KG1 (cell line): Measurements from ENCODE around the gene TPRX1.
"Not testable (repeated sequence)": the region's sequence is repeated elsewhere in the genome, so short reads cannot be mapped to it uniquely, and the experiment has no call there.

ENCODE experiments used
- DNase-seq: peaks from one replicate; lab custom pipeline; 2025; lab: John Stamatoyannopoulos, UW

Gene TPRX1

GRCh38 chr19:47766670-47767069 lies 37.7 kb downstream of the TPRX1 start:
- DNase-seq: no peak

DNA sequence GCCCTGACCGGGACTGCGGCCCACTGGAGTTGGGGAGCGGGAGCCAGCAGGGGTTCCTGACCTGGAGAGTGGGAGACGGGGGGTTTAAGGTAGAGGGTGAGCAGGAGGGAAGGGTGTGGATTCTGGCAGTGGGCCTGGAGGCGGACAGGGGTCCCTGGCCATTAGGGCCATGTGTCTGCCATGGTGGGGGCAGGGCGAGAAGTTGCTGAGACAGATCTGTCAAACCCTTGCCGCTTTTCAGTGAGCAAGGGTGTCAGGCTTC lies 38.1 kb downstream of the TPRX1 start:
- DNase-seq: no peak

GRCh38 chr19:47765523-47766358 lies 38.6 kb downstream of the TPRX1 start:
- DNase-seq: peak; percentile 8

- DNase-seq: not testable (repeated sequence)
Observed at GRCh38 chr19:47764705-47765104, 39.6 kb downstream of the TPRX1 start.

DNA sequence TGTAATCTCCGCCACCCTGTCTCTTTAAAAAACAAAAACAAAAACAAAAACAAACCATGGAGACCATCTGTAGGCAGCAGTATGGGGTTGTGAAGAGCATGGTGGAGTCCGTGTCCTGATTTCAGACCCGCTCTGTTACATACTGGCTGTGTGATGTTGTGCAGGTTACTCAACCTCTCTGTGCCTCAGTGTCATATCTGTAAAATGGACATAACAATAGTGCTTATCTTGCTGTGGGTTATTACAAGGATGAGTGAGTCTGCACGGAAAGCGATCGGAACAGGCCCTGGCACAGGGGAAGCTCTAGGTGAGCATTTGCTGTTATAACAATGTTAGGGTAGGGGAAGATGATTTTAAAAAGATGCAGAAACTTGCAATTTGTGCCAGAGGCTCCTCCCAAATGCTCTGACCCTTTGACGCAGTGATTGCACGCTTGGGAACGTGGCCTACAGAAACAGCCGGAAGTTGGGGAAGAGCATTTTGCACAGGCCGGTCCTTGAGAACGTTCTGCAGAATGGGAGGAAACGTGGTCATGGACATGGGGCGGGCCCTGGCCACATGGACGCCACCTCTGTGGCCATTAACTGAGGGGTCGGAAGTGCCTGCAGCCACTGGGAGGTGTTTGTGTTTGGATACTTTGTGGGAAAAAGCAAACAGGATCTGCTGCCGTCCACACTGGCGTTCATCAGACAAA lies 41.6 kb downstream of the TPRX1 start:
- no peak for DNase-seq

DNA sequence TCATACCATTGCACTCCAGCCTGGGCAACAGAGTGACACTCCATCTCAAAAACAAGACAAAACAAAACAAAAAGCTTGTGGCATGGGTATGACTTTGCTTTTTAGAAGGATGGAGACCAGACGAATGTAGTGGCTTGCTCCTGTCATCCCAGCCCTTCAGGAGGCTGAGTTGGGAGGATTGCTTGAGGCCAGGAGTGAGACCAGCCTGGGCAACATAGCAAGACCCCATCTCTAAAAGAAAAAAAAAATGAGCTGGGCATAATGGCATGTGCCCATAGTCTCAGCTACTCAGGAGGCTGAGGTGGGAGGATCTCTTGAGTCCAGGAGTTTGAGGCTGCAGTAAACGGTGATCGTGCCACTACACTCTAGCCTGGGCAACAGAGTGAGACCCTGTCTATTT lies 42.2 kb downstream of the TPRX1 start:
- DNase-seq: no peak

- no peak for DNase-seq
Observed at GRCh38 chr19:47761566-47761965, 42.8 kb downstream of the TPRX1 start.

- no peak for DNase-seq
Observed at GRCh38 chr19:47760632-47760999, 43.7 kb downstream of the TPRX1 start.

DNA sequence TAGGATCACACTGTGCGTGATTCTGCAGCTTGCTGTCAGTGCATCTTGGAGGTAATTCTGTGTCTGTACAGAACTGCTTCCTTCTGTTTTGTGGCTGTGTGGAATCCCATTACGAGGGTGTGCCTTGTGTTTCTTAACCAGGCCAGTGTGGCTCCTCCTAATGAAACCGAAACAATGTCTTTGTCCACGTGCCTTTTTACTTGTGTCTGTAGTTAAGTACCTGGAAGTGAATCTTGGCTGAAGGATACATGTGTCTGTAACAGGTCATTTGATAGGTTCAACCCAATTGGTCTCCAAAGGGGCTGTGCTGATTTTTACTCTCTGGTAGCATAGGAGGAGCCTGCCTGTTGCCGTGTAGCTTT lies 45.9 kb downstream of the TPRX1 start:
- DNase-seq: no peak

DNA sequence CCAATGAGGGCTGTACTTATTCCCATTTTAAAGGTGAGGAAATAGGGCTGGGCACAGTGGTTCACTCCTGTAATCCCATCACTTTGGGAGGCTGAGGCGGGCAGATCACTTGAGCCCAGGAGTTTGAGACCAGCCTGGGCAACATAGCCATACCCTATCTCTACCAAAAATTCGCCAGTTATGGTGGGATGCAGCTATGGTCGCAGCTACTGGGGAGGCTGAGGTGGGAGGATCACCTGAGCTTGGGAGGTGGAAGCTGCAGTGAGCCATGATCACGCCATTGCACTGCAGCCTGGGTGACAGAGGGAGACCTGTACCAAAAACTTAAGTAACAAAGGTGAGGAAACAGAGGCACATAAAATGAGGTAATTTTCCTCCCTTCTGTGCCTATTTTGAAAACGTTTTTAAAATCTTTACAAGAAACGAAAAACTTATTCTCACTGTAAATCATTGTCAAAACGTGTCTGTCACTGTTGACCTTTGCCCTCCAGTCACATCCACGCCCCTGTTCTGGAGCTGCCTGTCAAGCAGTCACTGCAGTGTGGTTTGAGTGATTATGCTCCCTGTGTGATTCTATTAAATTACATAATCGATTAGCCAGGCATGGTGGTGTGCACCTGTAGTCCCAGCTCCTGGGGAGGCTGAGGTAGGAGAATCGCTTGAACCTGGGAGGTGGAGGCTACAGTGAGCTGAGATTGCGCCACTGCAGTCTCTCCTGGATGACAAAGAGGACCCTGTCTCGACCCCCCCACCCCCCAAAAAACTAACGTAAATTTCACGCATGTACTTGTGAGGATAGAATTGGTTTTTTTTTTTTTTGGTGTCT lies 46.5 kb downstream of the TPRX1 start:
- DNase-seq: no peak

- no peak for DNase-seq
Observed at GRCh38 chr19:47756953-47757608, 47.3 kb downstream of the TPRX1 start.

GRCh38 chr19:47756627-47756929 lies 47.8 kb downstream of the TPRX1 start:
- DNase-seq: no peak

DNA sequence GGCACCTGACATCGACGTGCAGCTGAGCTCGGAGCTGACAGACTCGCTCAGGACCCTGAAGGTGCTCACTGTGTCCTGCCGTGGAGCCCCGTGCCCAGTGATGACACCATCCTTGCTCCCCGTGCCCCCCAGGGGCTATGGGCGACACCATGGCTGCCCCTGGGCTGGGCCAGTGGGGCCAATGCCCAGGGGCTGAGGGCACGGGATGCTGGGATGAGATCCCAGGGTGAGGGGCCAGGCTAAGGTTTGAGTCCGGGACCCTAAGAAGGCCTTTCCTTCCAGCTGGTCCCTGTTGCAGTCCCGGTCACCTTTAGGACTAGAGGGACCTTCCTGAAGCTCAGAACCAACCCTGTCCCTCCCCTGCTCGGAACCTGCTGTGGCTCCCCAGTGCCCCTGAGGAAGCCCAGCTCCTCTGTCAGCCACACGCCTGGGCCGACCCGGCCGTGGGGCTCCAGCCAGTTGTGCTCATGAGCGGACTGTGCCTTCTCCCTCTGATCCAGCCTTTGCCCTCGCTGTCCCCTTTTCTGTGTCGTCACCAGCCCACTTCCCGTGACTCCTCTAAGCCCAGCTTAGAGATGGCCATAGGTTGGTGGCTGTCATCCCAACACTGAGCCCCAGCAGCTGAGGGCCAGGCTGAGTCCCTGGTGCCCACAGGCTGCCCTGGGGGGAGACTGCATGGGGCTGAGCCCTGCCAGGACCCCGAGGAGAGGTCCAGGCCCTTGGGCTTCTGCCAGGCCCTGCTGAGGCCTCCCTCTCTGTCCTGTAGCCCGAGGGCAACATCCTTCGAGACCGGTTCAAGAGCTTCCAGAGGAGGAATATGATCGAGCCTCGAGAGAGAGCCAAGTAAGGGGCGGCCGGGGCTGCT lies 48.4 kb downstream of the TPRX1 start:
- no peak for DNase-seq

- no peak for DNase-seq
Observed at GRCh38 chr19:47755065-47755761, 49.1 kb downstream of the TPRX1 start.

GRCh38 chr19:47754206-47755064 lies 49.9 kb downstream of the TPRX1 start:
- no peak for DNase-seq

GRCh38 chr19:47752440-47753211 lies 51.7 kb downstream of the TPRX1 start:
- DNase-seq: no peak
